KOPT-K1 (cell line): ENCODE measurements around the gene ATG5.

Experiments used
- H3K27ac ChIP-seq: fragments of 200-600 bp; sonication (generic); 2 replicates; pipeline ENCODE4 v1.5.1; 2016; ENCODE audit warnings: antibody characterized with exemption, mild to moderate bottlenecking, low read depth, low read length; ENCODE audit not compliant: poor library complexity, severe bottlenecking
- H3K36me3 ChIP-seq: fragments of 200-600 bp; sonication (generic); 2 replicates; pipeline ENCODE4 v1.5.1; 2017; ENCODE audit warnings: antibody characterized with exemption, mild to moderate bottlenecking, low read length, moderate library complexity; ENCODE audit not compliant: insufficient read depth
- H3K9me3 ChIP-seq: fragments of 200-600 bp; sonication (generic); 2 replicates; pipeline ENCODE4 v1.5.1; 2017; ENCODE audit warnings: antibody characterized with exemption, low read length, mild to moderate bottlenecking; ENCODE audit not compliant: insufficient read depth, poor library complexity, severe bottlenecking

Gene ATG5

DNA sequence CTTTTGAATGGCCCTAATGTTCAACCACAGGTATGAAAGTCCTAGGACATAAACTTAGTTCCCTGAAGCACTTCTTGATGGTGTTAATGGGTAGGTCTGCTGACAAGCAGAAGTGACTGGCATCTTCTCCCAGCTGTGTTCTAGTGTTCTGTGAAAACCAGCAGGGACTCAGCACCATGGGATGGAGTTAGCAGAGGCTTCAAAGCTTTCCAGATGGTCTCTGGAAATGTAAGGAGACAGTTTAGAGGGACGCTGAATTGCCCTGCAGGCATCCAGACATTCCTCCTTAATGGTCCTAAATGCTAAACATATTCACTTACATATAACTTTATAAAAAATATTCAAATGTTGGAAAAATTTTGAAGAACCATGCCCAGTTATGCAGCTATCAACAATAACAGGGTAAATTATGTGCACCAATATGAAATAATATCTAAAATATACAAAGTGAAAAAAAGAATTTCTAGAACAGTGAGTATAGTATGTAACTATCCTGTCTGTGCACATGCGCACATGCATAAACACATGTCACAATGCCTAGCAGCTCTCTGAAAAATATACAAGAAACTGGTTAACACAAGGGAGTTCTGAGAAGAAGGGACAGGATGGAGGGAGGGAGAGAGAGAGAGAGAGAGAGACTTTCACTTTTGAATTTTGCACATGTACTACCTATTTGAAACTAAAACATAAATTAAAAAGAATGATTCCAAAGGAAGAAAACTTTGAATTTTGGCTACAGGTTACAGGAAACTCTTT is 152.3 kb downstream of the ATG5 start:
- Histone ChIP-seq H3K27ac (peak overlapping the region; percentile 11), H3K9me3 (no peaks in the 10 kb centered on the region), H3K36me3 (no peaks in the 10 kb centered on the region)

DNA sequence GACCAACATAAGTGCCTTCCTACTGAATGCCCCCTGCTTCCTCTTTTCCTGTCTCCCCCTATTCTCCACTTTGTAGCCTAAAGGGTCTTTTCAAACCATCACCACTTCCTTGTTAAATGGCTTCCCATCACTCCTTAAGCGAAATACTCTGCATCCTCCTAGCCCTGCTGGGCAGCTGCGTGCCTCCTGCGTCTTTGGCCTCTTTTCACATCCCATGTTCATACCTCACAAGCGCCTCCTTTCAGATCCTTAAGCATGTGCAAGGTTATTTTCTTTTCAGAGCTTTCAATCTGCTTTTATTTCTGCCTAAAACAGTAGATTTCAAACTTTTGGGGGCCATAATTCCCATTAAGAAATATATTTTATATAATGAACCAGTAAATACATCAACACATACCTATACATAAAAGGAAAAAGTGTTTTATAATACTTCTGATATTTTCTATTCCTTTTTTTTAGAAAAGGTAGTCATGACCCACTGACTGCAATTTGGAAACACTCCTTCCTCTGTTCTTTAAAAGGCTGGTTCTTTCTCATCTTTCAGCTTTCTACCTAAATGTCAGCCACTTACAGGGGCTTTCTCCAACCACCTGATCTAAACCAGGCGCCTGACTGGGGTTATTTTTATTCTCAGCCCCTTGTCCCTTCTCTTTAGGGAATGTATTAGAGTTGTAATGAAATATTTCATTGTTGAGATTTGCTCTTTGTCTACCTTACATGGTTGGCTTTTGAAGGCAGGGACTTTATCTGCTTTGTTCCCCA is 155.3 kb downstream of the ATG5 start:
- H3K9me3 ChIP-seq, result no peaks in the 10 kb centered on the region
- no peak overlapping the region for H3K27ac ChIP-seq
- no peaks in the 10 kb centered on the region for H3K36me3 ChIP-seq

DNA sequence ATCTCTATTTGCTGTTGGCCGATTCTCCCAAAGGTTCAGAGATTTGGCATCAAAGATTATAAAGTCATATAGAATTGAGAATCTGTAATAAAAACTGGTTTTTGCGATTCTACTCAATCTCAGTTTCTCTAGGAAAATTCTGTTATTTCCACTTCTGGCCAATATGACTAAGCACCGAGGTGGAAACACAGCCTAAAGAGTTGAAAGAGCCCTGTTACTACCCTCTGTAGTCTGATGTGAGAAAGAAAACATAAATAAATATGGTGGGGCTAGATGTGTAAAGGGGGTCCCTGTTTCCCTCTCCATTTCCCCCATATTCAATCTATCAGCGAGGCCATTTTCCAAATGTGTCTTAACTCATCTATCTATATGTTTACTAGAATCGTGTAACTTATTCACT is 156.0 kb downstream of the ATG5 start:
- no peaks in the 10 kb centered on the region for H3K9me3 ChIP-seq
- H3K36me3 ChIP-seq, result no peaks in the 10 kb centered on the region
- no peak overlapping the region for H3K27ac ChIP-seq

DNA sequence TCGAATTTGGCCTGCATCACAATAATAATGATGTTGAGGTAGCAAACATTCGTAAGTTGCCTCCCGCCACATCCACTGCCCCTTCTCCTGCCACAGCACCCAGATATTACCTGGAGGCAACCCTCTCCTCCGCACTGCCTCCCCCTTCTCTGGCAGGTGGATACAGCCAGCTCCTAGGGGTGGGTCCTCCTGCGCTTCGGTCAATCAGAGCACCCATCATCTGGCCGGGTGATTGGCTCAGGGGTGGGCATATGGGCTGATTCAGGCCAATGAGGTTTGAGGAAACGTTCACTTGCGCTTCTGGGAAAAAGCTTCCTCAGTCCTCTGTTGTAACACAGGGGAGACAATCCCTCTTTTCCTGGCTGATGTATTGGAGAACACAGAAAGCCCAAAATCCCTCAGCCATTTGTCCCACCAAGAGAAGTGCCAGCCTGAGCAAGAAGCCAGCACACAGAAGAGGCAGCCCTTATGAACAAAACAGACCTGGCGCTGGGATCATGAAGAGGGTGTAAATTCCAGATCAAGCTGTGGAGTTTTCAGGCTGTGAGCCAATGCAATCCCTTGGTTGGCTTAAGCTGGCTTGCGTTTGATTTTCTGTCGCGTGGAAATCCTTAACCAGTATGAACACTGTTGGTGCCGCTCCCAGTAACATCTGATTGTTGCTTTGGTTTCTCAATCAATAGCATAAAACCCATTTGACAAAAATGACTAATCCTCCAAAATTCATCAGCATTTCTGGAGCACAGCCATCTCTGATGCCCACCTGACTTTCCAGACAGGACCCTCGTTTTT is 157.3 kb downstream of the ATG5 start:
- Histone ChIP-seq H3K9me3 (no peaks in the 10 kb centered on the region), H3K27ac (no peak overlapping the region), H3K36me3 (no peaks in the 10 kb centered on the region)

DNA sequence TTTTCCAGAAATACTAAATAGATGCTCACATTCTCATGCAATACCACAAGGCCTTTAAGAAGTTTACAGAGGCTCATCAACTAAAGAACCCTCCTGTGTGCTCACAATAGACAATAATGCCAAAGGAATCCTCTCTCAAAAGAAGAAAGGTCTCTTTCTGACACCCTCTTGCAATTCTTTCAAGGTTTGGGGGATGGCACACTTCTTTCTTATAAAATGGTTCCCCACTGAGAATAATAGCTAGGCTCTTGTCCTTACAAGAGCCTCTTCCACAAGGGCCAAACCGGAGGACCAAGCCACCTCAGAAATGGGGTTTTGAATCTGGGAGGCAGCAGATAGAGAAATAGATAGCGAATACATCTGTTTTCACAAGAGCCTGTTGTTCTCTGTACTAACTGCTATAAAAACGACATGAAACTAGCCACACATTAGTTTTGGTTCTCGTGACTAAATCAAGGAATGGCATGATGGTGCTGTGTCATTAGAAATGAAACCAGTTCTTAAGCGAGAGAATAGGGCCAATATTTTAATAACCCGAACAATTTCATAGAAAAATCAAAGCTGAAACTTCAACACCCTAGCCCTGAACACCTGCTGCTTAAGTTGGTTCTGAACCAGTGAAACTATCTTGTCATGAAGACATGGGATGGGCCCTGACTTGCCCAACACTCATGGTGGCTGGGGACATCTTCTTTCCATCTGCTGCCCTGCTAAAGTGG is 158.3 kb downstream of the ATG5 start:
- Histone ChIP-seq H3K27ac (no peak overlapping the region), H3K9me3 (no peaks in the 10 kb centered on the region), H3K36me3 (no peaks in the 10 kb centered on the region)

DNA sequence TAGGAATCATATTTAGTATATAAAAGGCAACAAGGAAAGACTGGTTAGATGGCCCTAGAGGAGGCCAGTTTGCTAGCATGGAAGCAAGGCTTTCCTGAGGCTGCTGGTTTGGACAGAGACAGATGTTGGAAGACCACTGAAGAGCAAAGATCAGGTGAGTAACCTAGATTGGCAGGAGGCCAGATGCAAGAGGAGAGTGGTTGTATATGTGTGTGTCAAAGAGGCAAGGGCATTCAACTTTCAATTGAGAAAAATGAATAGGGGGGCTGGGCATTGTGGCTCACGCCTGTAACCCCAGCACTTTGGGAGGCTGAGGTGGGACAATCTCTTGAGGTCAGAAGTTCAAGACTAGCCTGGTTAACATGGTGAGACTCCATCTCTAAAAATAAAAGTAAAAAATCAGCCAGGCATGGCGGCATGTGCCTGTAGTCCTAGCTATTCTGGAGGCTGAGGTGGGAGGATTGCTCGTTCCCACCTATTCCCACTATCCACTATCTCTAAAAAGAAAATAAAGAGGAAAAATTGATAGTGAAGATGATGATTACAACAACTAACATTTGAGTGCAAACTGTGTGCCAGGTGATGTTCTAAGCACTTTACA is 159.6 kb downstream of the ATG5 start:
- H3K9me3 ChIP-seq, result no peaks in the 10 kb centered on the region
- H3K27ac ChIP-seq, result no peak overlapping the region
- H3K36me3 ChIP-seq, result no peaks in the 10 kb centered on the region

DNA sequence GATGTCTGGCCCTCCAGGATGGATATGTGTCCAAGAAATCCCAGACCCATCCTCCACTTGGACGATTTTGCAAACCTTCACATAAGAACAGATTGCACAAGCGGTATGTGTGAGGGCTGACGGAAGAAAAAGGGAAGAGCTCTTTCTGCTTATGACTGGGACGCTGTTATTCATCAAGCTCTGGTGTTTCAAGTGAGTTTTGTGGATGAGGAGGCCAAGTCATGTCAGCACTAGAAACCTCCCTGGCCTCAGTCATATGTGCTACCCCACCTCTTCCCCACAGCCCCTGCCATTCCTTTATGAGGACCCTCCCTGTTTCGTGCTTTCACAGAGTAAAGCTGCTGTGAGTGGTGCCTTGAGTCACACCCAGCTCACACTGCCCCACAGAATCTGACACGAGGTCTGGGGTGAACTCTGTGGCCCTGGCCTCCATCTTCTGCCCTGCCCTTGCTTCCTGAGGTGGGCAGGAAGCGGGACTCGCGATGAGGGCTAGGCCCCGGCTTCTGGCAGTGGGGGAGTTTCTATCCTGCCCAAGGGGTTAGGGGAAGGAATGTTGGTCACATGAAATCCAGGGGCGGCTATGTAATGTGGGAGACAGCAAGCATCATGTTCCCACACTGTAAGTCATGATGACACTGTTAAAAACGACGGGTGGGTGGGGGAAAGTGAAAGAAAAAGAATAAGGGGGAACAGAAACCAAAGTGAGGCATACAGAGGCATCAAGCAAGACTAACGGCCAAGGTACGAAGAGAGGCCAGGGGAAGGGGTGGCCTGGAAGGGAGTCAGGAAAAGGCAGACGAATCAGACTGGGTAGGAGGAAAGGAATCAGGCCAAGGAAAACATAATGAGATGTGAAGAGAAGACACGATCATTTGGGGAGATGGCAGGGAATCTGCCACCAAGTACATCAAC is 161.3 kb downstream of the ATG5 start:
- Histone ChIP-seq H3K36me3 (no peaks in the 10 kb centered on the region), H3K27ac (peak overlapping the region; percentile 79), H3K9me3 (no peaks in the 10 kb centered on the region)

DNA sequence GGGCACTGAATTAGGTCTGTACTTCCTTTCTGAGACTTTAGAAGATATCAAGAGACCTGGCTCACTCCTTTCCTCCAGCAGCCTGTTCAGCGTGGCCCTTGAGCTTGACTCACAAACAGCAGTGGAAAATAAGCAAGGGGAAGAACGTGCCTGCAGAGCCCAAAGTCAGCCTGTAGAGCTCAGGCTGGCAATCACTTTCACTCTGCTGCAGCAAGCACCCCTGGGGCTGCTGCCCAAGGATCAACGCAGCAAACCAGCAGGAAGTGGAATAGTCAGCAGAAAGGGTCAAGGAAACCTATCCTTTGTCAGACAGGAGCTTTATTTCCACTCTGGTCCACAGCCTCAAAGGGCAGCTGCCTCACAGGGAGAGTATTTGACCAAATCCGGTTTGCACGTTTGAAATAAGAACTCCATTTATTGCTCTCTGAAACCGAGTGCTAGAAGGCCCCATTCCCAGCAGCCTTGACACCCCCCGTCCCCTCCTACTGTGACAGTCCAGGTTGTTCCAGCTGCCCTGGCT is 162.1 kb downstream of the ATG5 start:
- peak overlapping the region; percentile 79 for H3K27ac ChIP-seq
- H3K9me3 ChIP-seq, result no peaks in the 10 kb centered on the region
- no peaks in the 10 kb centered on the region for H3K36me3 ChIP-seq

DNA sequence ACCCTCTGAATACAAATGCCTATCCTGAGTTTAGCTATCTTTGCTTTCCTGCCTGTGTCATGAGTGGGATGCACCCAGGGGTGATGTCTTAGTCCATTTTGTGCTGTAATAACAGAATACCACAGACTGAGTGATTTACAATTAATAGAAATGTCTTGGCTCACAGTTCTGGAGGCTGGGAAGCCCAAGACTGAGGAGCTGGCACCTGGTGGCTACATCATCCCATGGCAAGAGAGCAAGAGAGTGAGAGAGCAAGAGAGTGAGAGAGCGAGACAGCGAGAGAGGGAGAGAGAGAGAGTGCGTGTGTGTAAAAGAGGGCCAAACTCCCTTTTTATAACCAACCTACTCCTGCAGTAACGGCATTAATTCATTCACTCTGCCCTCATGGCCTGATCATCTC is 162.6 kb downstream of the ATG5 start:
- Histone ChIP-seq H3K27ac (peak overlapping the region; percentile 79), H3K9me3 (no peaks in the 10 kb centered on the region), H3K36me3 (no peaks in the 10 kb centered on the region)

DNA sequence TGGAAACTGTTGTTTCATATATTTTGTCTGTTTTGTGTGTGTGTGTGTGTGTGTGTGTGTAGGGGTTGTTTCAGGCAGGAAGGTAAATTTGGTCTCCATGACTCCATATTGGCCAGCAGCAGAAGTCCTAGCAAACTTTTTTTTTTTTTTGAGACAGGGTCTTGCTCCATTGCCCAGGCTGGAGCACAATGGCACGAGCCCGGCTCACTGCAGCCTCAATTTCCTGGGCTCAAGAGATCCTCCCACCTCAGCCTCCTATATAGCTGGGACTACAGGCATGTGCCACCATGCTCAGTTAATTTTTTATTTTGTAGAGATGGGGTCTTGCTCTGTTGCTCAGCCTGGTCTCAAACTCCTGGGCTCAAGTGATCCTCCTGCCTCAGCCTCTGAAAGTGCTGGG is 163.7 kb downstream of the ATG5 start:
- Histone ChIP-seq H3K36me3 (no peaks in the 10 kb centered on the region), H3K9me3 (no peaks in the 10 kb centered on the region), H3K27ac (no peak overlapping the region)

DNA sequence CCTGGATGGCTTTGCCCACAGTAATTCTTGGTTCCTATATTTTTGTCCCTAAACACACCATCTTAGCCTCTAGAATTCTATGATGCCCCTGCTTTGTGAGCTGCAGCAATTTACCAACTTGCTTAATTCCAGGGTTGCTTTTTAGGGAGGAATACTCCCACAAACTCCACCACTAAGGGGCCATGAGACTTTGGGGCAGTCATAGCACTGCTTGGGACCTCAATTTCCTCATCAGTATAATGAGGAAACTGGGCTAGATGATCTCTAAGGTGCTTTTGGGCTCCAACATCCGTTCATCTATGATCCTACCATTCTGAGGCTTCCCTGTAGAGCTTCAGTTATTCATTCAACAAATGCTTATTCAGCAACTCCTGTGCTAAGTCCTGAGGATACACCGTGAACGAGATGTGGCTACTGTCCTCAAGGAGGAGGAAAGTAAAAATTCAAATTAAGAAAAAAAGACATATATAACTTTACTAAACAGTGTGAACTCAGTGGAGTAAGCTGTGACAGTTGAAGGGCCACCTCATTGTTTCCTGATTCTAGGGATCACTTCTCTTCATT is 164.2 kb downstream of the ATG5 start:
- Histone ChIP-seq H3K9me3 (no peaks in the 10 kb centered on the region), H3K27ac (no peak overlapping the region), H3K36me3 (no peaks in the 10 kb centered on the region)

DNA sequence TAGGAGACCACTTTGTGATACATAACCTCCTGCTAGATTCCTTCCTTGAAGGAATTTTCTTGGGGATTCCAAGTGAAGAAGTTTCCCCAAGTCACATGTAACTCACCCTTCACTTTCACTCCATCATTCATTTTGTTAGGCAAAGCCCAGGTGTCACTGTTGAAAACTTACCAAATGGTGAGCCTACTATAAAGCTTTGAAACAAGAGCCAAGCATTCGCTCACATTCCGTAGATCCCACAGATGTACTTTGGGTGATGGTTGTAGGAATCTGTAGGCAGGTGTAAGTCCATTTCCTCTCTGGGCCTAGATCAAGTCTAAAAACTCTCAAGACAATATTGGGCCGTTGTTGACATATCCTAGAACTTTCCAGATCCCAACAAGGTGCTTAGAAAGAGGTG is 165.4 kb downstream of the ATG5 start:
- no peaks in the 10 kb centered on the region for H3K36me3 ChIP-seq
- H3K9me3 ChIP-seq, result no peaks in the 10 kb centered on the region
- H3K27ac ChIP-seq, result no peak overlapping the region

DNA sequence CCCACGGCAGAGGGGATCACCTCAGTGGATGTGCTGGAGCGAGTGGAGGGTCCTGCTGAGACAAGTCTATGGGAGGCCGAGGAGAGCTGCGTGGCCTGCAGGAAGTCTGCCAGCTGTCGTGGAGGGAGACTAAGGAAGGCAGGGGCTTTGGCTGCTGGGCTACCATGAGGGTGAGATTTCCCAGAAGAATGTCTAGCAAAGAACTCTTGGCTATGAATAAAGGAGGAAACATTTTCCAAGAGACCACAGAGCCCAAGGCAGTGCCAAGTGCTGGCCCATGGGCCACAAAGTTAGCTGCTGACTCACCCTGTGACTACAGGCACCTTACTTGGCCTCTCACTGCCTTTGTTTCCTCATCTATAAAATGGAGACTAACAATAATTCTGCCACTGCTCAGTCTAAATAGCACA is 166.0 kb downstream of the ATG5 start:
- no peak overlapping the region for H3K27ac ChIP-seq
- no peaks in the 10 kb centered on the region for H3K36me3 ChIP-seq
- no peaks in the 10 kb centered on the region for H3K9me3 ChIP-seq
